HepG2 (cell line): ENCODE results near the gene NTN3. TPM values are rescaled to one million over a fixed set of nuclear protein-coding genes. Genes with fewer than 3 reads are reported as not detected.
A peak's percentile ranks its signal among the peaks of the same experiment; 100 is the strongest.

ENCODE experiments used
- ARNTL ChIP-seq: sonication (generic); formaldehyde crosslinking; IDR thresholded peaks from 2 replicates; pipeline ENCODE4 v1.4.0; 2020; ENCODE audit warnings: mild to moderate bottlenecking, missing genetic modification reagents
- CCAR2 ChIP-seq: fragments of 200-400 bp; formaldehyde crosslinking; optimal IDR thresholded peaks from 2 replicates; pipeline ENCODE3; 2018; ENCODE audit warnings: low read depth, mild to moderate bottlenecking, low read length, moderate library complexity
- FOSL1 ChIP-seq: sonication (generic); formaldehyde crosslinking; IDR thresholded peaks from 2 replicates; pipeline ENCODE4 v1.9.0; 2021; ENCODE audit warnings: missing genetic modification reagents, borderline replicate concordance
- KAT7 ChIP-seq: IDR thresholded peaks from 2 replicates; pipeline ENCODE4 v1.6.1; 2018; ENCODE audit warnings: borderline replicate concordance, missing compliant biosample characterization
- KDM3A ChIP-seq: IDR thresholded peaks from 2 replicates; pipeline ENCODE4 v1.6.1; 2018; ENCODE audit warnings: low read depth, missing compliant biosample characterization
- KLF15 ChIP-seq: sonication (generic); formaldehyde crosslinking; IDR thresholded peaks from 2 replicates; pipeline ENCODE4 v1.8.1; 2023; ENCODE audit warnings: borderline replicate concordance, mild to moderate bottlenecking, inconsistent platforms, missing genetic modification reagents, mixed read lengths
- MEIS1 ChIP-seq: sonication (generic); formaldehyde crosslinking; IDR thresholded peaks from 2 replicates; pipeline ENCODE4 v1.9.0; 2021; ENCODE audit warnings: mild to moderate bottlenecking, missing genetic modification reagents, moderate library complexity, borderline replicate concordance
- MTA3 ChIP-seq: sonication (generic); formaldehyde crosslinking; IDR thresholded peaks from 2 replicates; pipeline ENCODE4 v1.4.0; 2020; ENCODE audit warnings: missing genetic modification reagents
- NRL ChIP-seq: sonication (generic); formaldehyde crosslinking; IDR thresholded peaks from 2 replicates; pipeline ENCODE4 v1.5.0; 2020; ENCODE audit warnings: missing genetic modification reagents, mild to moderate bottlenecking, moderate library complexity, borderline replicate concordance
- POLR2AphosphoS5 ChIP-seq: IDR thresholded peaks from 2 replicates; pipeline ENCODE4 v1.6.1; 2012; ENCODE audit warnings: low read depth, low read length
- RARG ChIP-seq: sonication (generic); formaldehyde crosslinking; IDR thresholded peaks from 2 replicates; pipeline ENCODE4 v1.4.0; 2020; ENCODE audit warnings: low read depth, mild to moderate bottlenecking, missing genetic modification reagents
- TOPORS ChIP-seq: sonication (generic); formaldehyde crosslinking; IDR thresholded peaks from 2 replicates; pipeline ENCODE4 v1.8.0; 2023; ENCODE audit warnings: mild to moderate bottlenecking, missing genetic modification reagents
- ZNF296 ChIP-seq: sonication (generic); formaldehyde crosslinking; conservative IDR thresholded peaks from 2 replicates; pipeline ENCODE4 v1.5.0; 2020; ENCODE audit warnings: mild to moderate bottlenecking, missing genetic modification reagents
- ZNF562 ChIP-seq: sonication (generic); formaldehyde crosslinking; IDR thresholded peaks from 2 replicates; pipeline ENCODE4 v1.8.0; 2022; ENCODE audit warnings: missing genetic modification reagents, borderline replicate concordance
- ZNF709 ChIP-seq: sonication (generic); formaldehyde crosslinking; IDR thresholded peaks from 2 replicates; pipeline ENCODE4 v1.5.0; 2020; ENCODE audit warnings: mild to moderate bottlenecking, missing genetic modification reagents
- ZNF792 ChIP-seq: IDR thresholded peaks from 2 replicates; pipeline ENCODE4 v1.6.1; 2016
- polyA plus RNA-seq, 8 experiments: library from polyadenylated mRNA; depleted of rRNA in 3 of 8; stranded (reverse) in 7 of 8; unstranded in 1 of 8; fragments of >200 nt; fragmentation: Illumina TruSeq in 4 of 8; extraction: Trizol in 4 of 8; gene quantifications; 2 replicates each; pipeline versions ENCODE4 v1.2.1 to v1.2.3, GENCODE V29; 2011 to 2016; ENCODE audit warnings: low read depth in 4 of 8, missing spikeins in 1 of 8, mixed read lengths in 1 of 8; ENCODE audit not compliant: insufficient read depth in 1 of 8
- total RNA-seq, 5 experiments: library from RNA; depleted of rRNA; stranded (reverse); fragments of >200 nt; fragmentation: Illumina TruSeq; extraction: Trizol; gene quantifications; 2 replicates each; pipeline ENCODE4 v1.2.3, GENCODE V29; 2016; ENCODE audit warnings: low read depth in 1 of 5
- TF ChIP-seq, protein P1 (sequence below): IDR thresholded peaks from 2 replicates; pipeline ENCODE4 v1.6.1; 2016; ENCODE audit warnings: mild to moderate bottlenecking, missing biosample characterization, missing genetic modification reagents
- TF ChIP-seq, protein P2 (sequence below): sonication (generic); formaldehyde crosslinking; IDR thresholded peaks from 2 replicates; pipeline ENCODE4 v1.9.0; 2021; ENCODE audit warnings: mild to moderate bottlenecking, missing genetic modification reagents

The NTN3 gene
- total and polyA plus RNA-seq, 2 of the 13 experiments (the other 11 are each of a cell fraction or from before 2014, with no cell fraction given), result 0.09 to 0.20 TPM

DNA sequence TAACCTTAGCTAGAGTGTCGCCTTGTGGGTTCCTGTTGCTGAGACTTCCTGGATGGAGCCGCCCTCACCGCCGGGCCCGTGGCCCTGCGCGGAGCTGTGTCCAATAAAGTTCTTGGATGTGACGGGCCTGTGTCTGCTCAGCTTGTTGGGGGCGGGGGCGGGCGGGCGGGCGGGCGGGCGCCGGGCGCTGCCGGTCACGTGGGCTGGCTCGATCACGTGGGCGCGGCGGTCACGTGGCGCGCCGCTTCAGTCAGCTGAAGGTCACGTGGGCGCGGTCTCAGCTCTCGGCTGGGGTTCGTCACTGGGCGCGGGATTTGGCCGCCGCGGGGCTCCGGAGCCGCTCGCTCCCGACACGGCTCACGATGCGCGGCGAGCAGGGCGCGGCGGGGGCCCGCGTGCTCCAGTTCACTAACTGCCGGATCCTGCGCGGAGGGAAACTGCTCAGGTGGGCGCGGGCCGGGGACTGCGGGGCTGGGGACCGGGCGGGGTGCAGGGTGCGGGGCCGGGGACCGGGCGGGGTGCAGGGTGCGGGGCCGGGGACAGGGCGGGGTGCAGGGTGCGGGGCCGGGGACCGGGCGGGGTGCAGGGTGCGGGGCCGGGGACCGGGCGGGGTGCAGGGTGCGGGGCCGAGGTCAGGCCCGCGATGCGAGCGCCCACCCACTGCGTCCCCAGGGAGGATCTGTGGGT lies 49.1 kb downstream of the NTN3 start, which contains the start of gene AMDHD2 (continued):
- no peak for TF ChIP-seq NRL (CRISPR knock-in tag)
- TF ChIP-seq TOPORS (CRISPR knock-in tag), result no peak
- peak; percentile 76; the same call in 1 of the 2 replicates for TF ChIP-seq ZNF792 (CRISPR knock-in tag)
- no peak for TF ChIP-seq ZNF296 (CRISPR knock-in tag)
- peak; percentile 62 for TF ChIP-seq POLR2AphosphoS5
- no peak for TF ChIP-seq KDM3A (CRISPR knock-in tag)
- TF ChIP-seq ZNF709 (CRISPR knock-in tag), result peak; percentile 5; the same call in 1 of the 2 replicates
- no peak for TF ChIP-seq FOSL1 (CRISPR knock-in tag)
- TF ChIP-seq KAT7 (CRISPR knock-in tag), result no peak
- no peak for TF ChIP-seq MTA3
- TF ChIP-seq, protein P1, sequence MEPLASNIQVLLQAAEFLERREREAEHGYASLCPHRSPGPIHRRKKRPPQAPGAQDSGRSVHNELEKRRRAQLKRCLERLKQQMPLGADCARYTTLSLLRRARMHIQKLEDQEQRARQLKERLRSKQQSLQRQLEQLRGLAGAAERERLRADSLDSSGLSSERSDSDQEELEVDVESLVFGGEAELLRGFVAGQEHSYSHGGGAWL (CRISPR knock-in tag), result peak; percentile 46; the same call in 1 of the 2 replicates
- TF ChIP-seq, protein P2, sequence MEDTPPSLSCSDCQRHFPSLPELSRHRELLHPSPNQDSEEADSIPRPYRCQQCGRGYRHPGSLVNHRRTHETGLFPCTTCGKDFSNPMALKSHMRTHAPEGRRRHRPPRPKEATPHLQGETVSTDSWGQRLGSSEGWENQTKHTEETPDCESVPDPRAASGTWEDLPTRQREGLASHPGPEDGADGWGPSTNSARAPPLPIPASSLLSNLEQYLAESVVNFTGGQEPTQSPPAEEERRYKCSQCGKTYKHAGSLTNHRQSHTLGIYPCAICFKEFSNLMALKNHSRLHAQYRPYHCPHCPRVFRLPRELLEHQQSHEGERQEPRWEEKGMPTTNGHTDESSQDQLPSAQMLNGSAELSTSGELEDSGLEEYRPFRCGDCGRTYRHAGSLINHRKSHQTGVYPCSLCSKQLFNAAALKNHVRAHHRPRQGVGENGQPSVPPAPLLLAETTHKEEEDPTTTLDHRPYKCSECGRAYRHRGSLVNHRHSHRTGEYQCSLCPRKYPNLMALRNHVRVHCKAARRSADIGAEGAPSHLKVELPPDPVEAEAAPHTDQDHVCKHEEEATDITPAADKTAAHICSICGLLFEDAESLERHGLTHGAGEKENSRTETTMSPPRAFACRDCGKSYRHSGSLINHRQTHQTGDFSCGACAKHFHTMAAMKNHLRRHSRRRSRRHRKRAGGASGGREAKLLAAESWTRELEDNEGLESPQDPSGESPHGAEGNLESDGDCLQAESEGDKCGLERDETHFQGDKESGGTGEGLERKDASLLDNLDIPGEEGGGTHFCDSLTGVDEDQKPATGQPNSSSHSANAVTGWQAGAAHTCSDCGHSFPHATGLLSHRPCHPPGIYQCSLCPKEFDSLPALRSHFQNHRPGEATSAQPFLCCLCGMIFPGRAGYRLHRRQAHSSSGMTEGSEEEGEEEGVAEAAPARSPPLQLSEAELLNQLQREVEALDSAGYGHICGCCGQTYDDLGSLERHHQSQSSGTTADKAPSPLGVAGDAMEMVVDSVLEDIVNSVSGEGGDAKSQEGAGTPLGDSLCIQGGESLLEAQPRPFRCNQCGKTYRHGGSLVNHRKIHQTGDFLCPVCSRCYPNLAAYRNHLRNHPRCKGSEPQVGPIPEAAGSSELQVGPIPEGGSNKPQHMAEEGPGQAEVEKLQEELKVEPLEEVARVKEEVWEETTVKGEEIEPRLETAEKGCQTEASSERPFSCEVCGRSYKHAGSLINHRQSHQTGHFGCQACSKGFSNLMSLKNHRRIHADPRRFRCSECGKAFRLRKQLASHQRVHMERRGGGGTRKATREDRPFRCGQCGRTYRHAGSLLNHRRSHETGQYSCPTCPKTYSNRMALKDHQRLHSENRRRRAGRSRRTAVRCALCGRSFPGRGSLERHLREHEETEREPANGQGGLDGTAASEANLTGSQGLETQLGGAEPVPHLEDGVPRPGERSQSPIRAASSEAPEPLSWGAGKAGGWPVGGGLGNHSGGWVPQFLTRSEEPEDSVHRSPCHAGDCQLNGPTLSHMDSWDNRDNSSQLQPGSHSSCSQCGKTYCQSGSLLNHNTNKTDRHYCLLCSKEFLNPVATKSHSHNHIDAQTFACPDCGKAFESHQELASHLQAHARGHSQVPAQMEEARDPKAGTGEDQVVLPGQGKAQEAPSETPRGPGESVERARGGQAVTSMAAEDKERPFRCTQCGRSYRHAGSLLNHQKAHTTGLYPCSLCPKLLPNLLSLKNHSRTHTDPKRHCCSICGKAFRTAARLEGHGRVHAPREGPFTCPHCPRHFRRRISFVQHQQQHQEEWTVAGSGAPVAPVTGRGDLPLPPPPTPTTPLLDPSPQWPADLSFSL, result no peak
- no peak for TF ChIP-seq ZNF562 (CRISPR knock-in tag)
- TF ChIP-seq CCAR2, result no peak
- no peak for TF ChIP-seq KLF15 (CRISPR knock-in tag)
- TF ChIP-seq MEIS1 (CRISPR knock-in tag), result no peak
- TF ChIP-seq ARNTL, result peak; percentile 94
- TF ChIP-seq RARG (CRISPR knock-in tag), result no peak
